Neuronal stem cell (in vitro differentiated cells): Measurements from ENCODE around the gene GAS7.
A peak's percentile ranks its signal among the peaks of the same experiment; 100 is the strongest.

ENCODE experiments used
- DNase-seq: peaks from one replicate; pipeline ENCODE4 v3.0.0-alpha.2; 2013; ENCODE audit warnings: low spot score
- H2AFZ ChIP-seq: one replicate; pipeline ENCODE4 v1.6.1; 2013; ENCODE audit warnings: mild to moderate bottlenecking, low read length, inconsistent platforms
- H2AK5ac ChIP-seq: 2 replicates; pipeline ENCODE4 v1.6.1; 2013; ENCODE audit warnings: low read depth, mild to moderate bottlenecking, inconsistent platforms, low read length, moderate library complexity, mixed read lengths
- H2BK120ac ChIP-seq: 2 replicates; pipeline ENCODE4 v1.6.1; 2013; ENCODE audit warnings: low read depth, mild to moderate bottlenecking, inconsistent platforms, low read length, moderate library complexity, mixed read lengths
- H2BK12ac ChIP-seq: one replicate; pipeline ENCODE4 v1.6.1; 2013; ENCODE audit warnings: low read length, inconsistent platforms
- H2BK15ac ChIP-seq: 2 replicates; pipeline ENCODE4 v1.6.1; 2013; ENCODE audit warnings: mild to moderate bottlenecking, low read length, inconsistent platforms, mixed read lengths
- H2BK5ac ChIP-seq: one replicate; pipeline ENCODE4 v1.6.1; 2013; ENCODE audit warnings: inconsistent platforms, mild to moderate bottlenecking, low read length, moderate library complexity
- H3K14ac ChIP-seq: one replicate; pipeline ENCODE4 v1.6.1; 2013; ENCODE audit warnings: low read length, inconsistent platforms
- H3K18ac ChIP-seq: 2 replicates; pipeline ENCODE4 v1.6.1; 2013; ENCODE audit warnings: low read length, inconsistent platforms
- H3K23ac ChIP-seq: 2 replicates; pipeline ENCODE4 v1.6.1; 2013; ENCODE audit warnings: low read depth, mild to moderate bottlenecking, mixed read lengths, low read length, inconsistent platforms; ENCODE audit not compliant: poor library complexity
- H3K27ac ChIP-seq: replicated peaks from 3 replicates; pipeline ENCODE4 v1.5.1; 2013; ENCODE audit warnings: low read length, inconsistent platforms
- H3K27me3 ChIP-seq, 3 experiments: 2 replicates each; pipeline ENCODE4 v1.6.1; 2013; ENCODE audit warnings: low read length in 3 of 3, mild to moderate bottlenecking in 2 of 3, inconsistent platforms in 1 of 3, low read depth in 1 of 3, mixed read lengths in 1 of 3, moderate library complexity in 1 of 3; ENCODE audit not compliant: control insufficient read depth in 3 of 3, insufficient read depth in 3 of 3
- H3K36me3 ChIP-seq, 2 donors: replicated peaks in 1 of 2; 2 replicates each; pipeline ENCODE4 v1.6.1; 2013; ENCODE audit warnings: low read length in 2 of 2; ENCODE audit not compliant: control insufficient read depth in 2 of 2, insufficient read depth in 2 of 2
- H3K4ac ChIP-seq: 2 replicates; pipeline ENCODE4 v1.6.1; 2013; ENCODE audit warnings: inconsistent platforms, mild to moderate bottlenecking, low read length, moderate library complexity
- H3K4me1 ChIP-seq, 2 donors: 1 replicate in 1 of 2; 2 replicates in 1 of 2; pipeline ENCODE4 v1.6.1; 2013; ENCODE audit warnings: low read length in 2 of 2, low read depth in 1 of 2; ENCODE audit not compliant: control insufficient read depth in 2 of 2, insufficient read depth in 1 of 2
- H3K4me2 ChIP-seq: one replicate; pipeline ENCODE4 v1.6.1; 2013; ENCODE audit warnings: mild to moderate bottlenecking, low read length, inconsistent platforms; ENCODE audit not compliant: insufficient read depth, poor library complexity, severe bottlenecking
- H3K4me3 ChIP-seq, 2 donors: 2 replicates each; pipeline ENCODE4 v1.5.1; 2013; ENCODE audit warnings: low read length in 2 of 2, mild to moderate bottlenecking in 2 of 2, inconsistent platforms in 1 of 2, moderate library complexity in 1 of 2
- H3K79me1 ChIP-seq: one replicate; pipeline ENCODE4 v1.6.1; 2013; ENCODE audit warnings: low read depth, mild to moderate bottlenecking, inconsistent platforms, low read length, moderate library complexity
- H3K9ac ChIP-seq: one replicate; pipeline ENCODE4 v1.6.1; 2013; ENCODE audit warnings: mild to moderate bottlenecking, low read depth, low read length, inconsistent platforms; ENCODE audit not compliant: poor library complexity
- H3K9me3 ChIP-seq, 2 donors: replicated peaks in 1 of 2; 2 replicates each; pipeline versions ENCODE3 to v1.6.1; 2013; ENCODE audit warnings: low read length in 2 of 2, mild to moderate bottlenecking in 2 of 2, inconsistent platforms in 1 of 2, low read depth in 1 of 2, mixed read lengths in 1 of 2, moderate library complexity in 1 of 2; ENCODE audit not compliant: control insufficient read depth in 2 of 2, insufficient read depth in 1 of 2
- H4K8ac ChIP-seq: one replicate; pipeline ENCODE4 v1.6.1; 2013; ENCODE audit warnings: low read depth, mild to moderate bottlenecking, inconsistent platforms, low read length, moderate library complexity
- H4K91ac ChIP-seq: one replicate; pipeline ENCODE4 v1.6.1; 2013; ENCODE audit warnings: low read length, low read depth, mild to moderate bottlenecking, inconsistent platforms; ENCODE audit not compliant: poor library complexity
- WGBS, 2 donors: extraction: QIAGEN DNeasy Blood & Tissue Kit; methylation state at CpG; one replicate each; pipeline ENCODE4 v1.1.7; 2013; ENCODE audit warnings: missing lambda C conversion rate in 2 of 2, mixed read lengths in 1 of 2; ENCODE audit not compliant: insufficient read length in 2 of 2, insufficient replicate concordance in 1 of 2; ENCODE audit errors: extremely low coverage in 2 of 2; 5-methylcytosine and 5-hydroxymethylcytosine counted together

The GAS7 gene

GRCh38 chr17:9931144-9931741 is 267.2 kb downstream of the GAS7 start:
- H3K18ac ChIP-seq, result no peak overlapping the region
- H2BK12ac ChIP-seq, result no peak overlapping the region
- no peak overlapping the region for H3K9ac ChIP-seq
- H4K8ac ChIP-seq, result no peak overlapping the region
- no peak overlapping the region for H2AK5ac ChIP-seq
- DNase-seq, result no peak
- no peaks in the 10 kb centered on the region for H3K79me1 ChIP-seq
- no peak overlapping the region for H2BK120ac ChIP-seq
- no peak overlapping the region for H3K14ac ChIP-seq
- H2AFZ ChIP-seq, result no peak overlapping the region
- H4K91ac ChIP-seq, result no peak overlapping the region
- H3K4me2 ChIP-seq, result no peak overlapping the region
- H2BK15ac ChIP-seq, result no peak overlapping the region
- H3K4me1 ChIP-seq, result peaks cover 0 to 7% of the 10 kb centered on the region in 2 donors
- H3K4ac ChIP-seq, result no peak overlapping the region
- H3K27ac ChIP-seq, result no peak overlapping the region
- no CpG with 5 or more reads among the region's 12 CpGs for WGBS, 2 donors
- H3K4me3 ChIP-seq, result no peak overlapping the region
- no peak overlapping the region for H2BK5ac ChIP-seq
- H3K36me3 ChIP-seq, result peaks cover 0 to 2% of the 10 kb centered on the region in 2 donors
- no peaks in the 10 kb centered on the region for H3K27me3 ChIP-seq
- H3K23ac ChIP-seq, result no peak overlapping the region
- no peaks in the 10 kb centered on the region for H3K9me3 ChIP-seq

GRCh38 chr17:9929871-9930270 is 268.5 kb downstream of the GAS7 start:
- Histone ChIP-seq H3K27me3 (no peaks in the 10 kb centered on the region), H3K9ac (no peak overlapping the region), H3K4ac (no peak overlapping the region), H3K79me1 (no peaks in the 10 kb centered on the region), H2AK5ac (no peak overlapping the region), H3K4me2 (no peak overlapping the region), H3K36me3 (peaks cover 0 to 2% of the 10 kb centered on the region in 2 donors), H2BK120ac (no peak overlapping the region), H2BK12ac (no peak overlapping the region), H4K91ac (no peak overlapping the region), H3K23ac (no peak overlapping the region), H3K27ac (no peak overlapping the region), H3K14ac (no peak overlapping the region), H3K18ac (no peak overlapping the region), H2AFZ (no peak overlapping the region), H2BK5ac (no peak overlapping the region), H4K8ac (no peak overlapping the region), H3K4me3 (no peak overlapping the region), H3K4me1 (peaks cover 0 to 7% of the 10 kb centered on the region in 2 donors), H2BK15ac (no peak overlapping the region), H3K9me3 (no peaks in the 10 kb centered on the region)
- DNase-seq, result no peak
- WGBS, 2 donors, result no CpG with 5 or more reads among the region's 8 CpGs

GRCh38 chr17:9928601-9929333 is 269.6 kb downstream of the GAS7 start:
- Histone ChIP-seq H2BK12ac (no peak overlapping the region), H3K27ac (no peak overlapping the region), H2BK15ac (no peak overlapping the region), H3K4me2 (no peak overlapping the region), H4K91ac (no peak overlapping the region), H3K4me3 (no peak overlapping the region), H2BK120ac (no peak overlapping the region), H2AK5ac (no peak overlapping the region), H3K4ac (no peak overlapping the region), H2AFZ (no peak overlapping the region), H2BK5ac (no peak overlapping the region), H4K8ac (no peak overlapping the region), H3K14ac (no peak overlapping the region), H3K9me3 (no peaks in the 10 kb centered on the region), H3K23ac (no peak overlapping the region), H3K4me1 (peaks cover 0 to 7% of the 10 kb centered on the region in 2 donors), H3K27me3 (no peaks in the 10 kb centered on the region), H3K18ac (peak overlapping the region; percentile 2), H3K79me1 (no peaks in the 10 kb centered on the region), H3K36me3 (peaks cover 0 to 2% of the 10 kb centered on the region in 2 donors), H3K9ac (no peak overlapping the region)
- peak; percentile 46 for DNase-seq
- no CpG with 5 or more reads among the region's 13 CpGs for WGBS, 2 donors

- no CpG with 5 or more reads among the region's 21 CpGs for WGBS, 2 donors
- no peak overlapping the region for H2BK120ac ChIP-seq
- no peak overlapping the region for H2AFZ ChIP-seq
- H2BK15ac ChIP-seq, result peak overlapping the region; percentile 14
- no peaks in the 10 kb centered on the region for H3K36me3 ChIP-seq
- no peak overlapping the region for H3K27ac ChIP-seq
- no peaks in the 10 kb centered on the region for H3K79me1 ChIP-seq
- H4K8ac ChIP-seq, result no peak overlapping the region
- H3K4me1 ChIP-seq, result peaks cover 0 to 5% of the 10 kb centered on the region in 2 donors
- no peak overlapping the region for H3K14ac ChIP-seq
- peak overlapping the region; percentile 51 for H3K9ac ChIP-seq
- H2BK5ac ChIP-seq, result peak overlapping the region; percentile 75
- no peak overlapping the region for H3K4me3 ChIP-seq
- H3K4me2 ChIP-seq, result no peak overlapping the region
- H4K91ac ChIP-seq, result peak overlapping the region; percentile 15
- H3K23ac ChIP-seq, result peak overlapping the region; percentile 40
- no peak for DNase-seq
- no peaks in the 10 kb centered on the region for H3K9me3 ChIP-seq
- H2AK5ac ChIP-seq, result peak overlapping the region; percentile 3
- no peaks in the 10 kb centered on the region for H3K27me3 ChIP-seq
- peak overlapping the region; percentile 61 for H3K18ac ChIP-seq
- H3K4ac ChIP-seq, result no peak overlapping the region
- peak overlapping the region; percentile 86 for H2BK12ac ChIP-seq
Observed at GRCh38 chr17:9926150-9926804, 272.1 kb downstream of the GAS7 start.
